Measurements from ENCODE around the gene SPOCK1.
"Not testable (repeated sequence)": the region's sequence is repeated elsewhere in the genome, so short reads cannot be mapped to it uniquely, and the experiment has no call there.

The SPOCK1 gene

GRCh38 chr5:137393196-137393993 lies 105.7 kb downstream of the SPOCK1 start:
- no peak for ATAC-seq

GRCh38 chr5:137392261-137392660 lies 106.9 kb downstream of the SPOCK1 start:
- ATAC-seq: no peak

GRCh38 chr5:137391044-137391443 lies 108.1 kb downstream of the SPOCK1 start:
- not testable (repeated sequence) for ATAC-seq

GRCh38 chr5:137389042-137389441 lies 110.1 kb downstream of the SPOCK1 start:
- no peak for ATAC-seq

- no peak for ATAC-seq
Observed at GRCh38 chr5:137385064-137385463, 114.1 kb downstream of the SPOCK1 start.

GRCh38 chr5:137383909-137384308 lies 115.2 kb downstream of the SPOCK1 start:
- no peak for ATAC-seq

GRCh38 chr5:137381555-137381954 lies 117.6 kb downstream of the SPOCK1 start:
- ATAC-seq: no peak

- no peak for ATAC-seq
Observed at GRCh38 chr5:137379555-137380286, 119.4 kb downstream of the SPOCK1 start.

GRCh38 chr5:137375741-137376526 lies 123.2 kb downstream of the SPOCK1 start:
- no peak for ATAC-seq

- ATAC-seq: no peak
Observed at GRCh38 chr5:137374110-137374714, 124.9 kb downstream of the SPOCK1 start.

- no peak for ATAC-seq
Observed at GRCh38 chr5:137372773-137373160, 126.4 kb downstream of the SPOCK1 start.

GRCh38 chr5:137372016-137372772 lies 126.9 kb downstream of the SPOCK1 start:
- ATAC-seq: no peak

GRCh38 chr5:137370096-137371071 lies 128.7 kb downstream of the SPOCK1 start:
- no peak for ATAC-seq

GRCh38 chr5:137368651-137369050 lies 130.5 kb downstream of the SPOCK1 start:
- no peak for ATAC-seq

GRCh38 chr5:137367951-137368350 lies 131.2 kb downstream of the SPOCK1 start:
- ATAC-seq: no peak

GRCh38 chr5:137366526-137366925 lies 132.6 kb downstream of the SPOCK1 start:
- ATAC-seq: no peak

GRCh38 chr5:137365126-137365865 lies 133.8 kb downstream of the SPOCK1 start:
- no peak for ATAC-seq

GRCh38 chr5:137361280-137361679 lies 137.8 kb downstream of the SPOCK1 start:
- no peak for ATAC-seq

GRCh38 chr5:137360607-137361006 lies 138.5 kb downstream of the SPOCK1 start:
- no peak for ATAC-seq

- no peak for ATAC-seq
Observed at GRCh38 chr5:137359941-137360340, 139.2 kb downstream of the SPOCK1 start.
